Stimulated activated naive CD4-positive, alpha-beta T cell treated with Interleukin-2 at 50 U/mL for 16 hours (primary cell): ENCODE measurements around the gene GGT5.
A peak's percentile ranks its signal among the peaks of the same experiment; 100 is the strongest.
"Not testable (repeated sequence)": the region's sequence is repeated elsewhere in the genome, so short reads cannot be mapped to it uniquely, and the experiment has no call there.

Experiments
- DNase-seq: peaks from one replicate; lab custom pipeline; 2025; lab: John Stamatoyannopoulos, UW

Gene GGT5

GRCh38 chr22:24245030-24245431 is at the start of gene GGT5:
Gene GGT5 (minus strand): TSS chr22:24245082. CDS start chr22:24244725, 357 bp downstream.
- DNase-seq: not testable (repeated sequence)

- DNase-seq: not testable (repeated sequence)
Observed at GRCh38 chr22:24292202-24292830, 47.4 kb upstream of the GGT5 start.

GRCh38 chr22:24291515-24292201 is 46.8 kb upstream of the GGT5 start:
- DNase-seq: no peak

DNA sequence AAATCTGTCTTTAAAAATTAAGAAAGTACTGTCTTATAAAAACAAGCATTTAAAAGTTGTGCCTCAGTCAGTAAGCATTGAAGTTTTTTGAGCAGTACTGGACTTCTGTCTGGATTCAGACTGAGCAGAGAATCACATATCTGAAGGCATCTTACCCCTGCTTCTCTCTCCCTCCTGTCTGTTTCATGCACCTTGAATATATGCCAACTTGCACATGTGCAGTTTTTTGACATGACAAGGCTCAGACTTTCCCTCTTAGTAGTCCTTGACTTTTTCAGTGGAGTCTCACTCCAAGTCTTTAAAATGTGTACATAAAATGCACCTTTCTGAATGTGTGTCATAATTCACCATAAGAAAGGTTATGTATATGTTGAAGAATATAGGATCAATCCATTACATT is 45.6 kb upstream of the GGT5 start:
- DNase-seq: no peak

DNA sequence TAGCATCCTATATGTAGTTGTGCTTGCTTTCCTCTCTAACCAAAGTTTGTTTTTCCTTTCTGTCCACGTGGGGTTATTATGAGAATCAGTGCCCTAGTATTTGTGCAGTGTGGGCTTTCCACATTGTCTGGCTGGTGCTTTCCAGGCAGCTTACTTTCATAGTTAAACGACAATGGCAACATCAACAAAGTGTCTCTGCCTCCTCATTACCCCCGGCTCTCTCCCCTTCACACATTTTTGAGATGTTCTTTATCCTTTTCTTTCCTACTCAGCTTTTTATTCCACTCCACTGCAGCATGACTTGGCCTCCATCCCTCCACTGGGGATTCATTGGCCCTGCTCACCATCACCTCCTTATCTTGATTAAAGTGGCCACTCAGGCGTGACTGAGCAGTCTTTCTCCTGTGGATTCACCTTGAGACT is 44.9 kb upstream of the GGT5 start:
- no peak for DNase-seq

DNA sequence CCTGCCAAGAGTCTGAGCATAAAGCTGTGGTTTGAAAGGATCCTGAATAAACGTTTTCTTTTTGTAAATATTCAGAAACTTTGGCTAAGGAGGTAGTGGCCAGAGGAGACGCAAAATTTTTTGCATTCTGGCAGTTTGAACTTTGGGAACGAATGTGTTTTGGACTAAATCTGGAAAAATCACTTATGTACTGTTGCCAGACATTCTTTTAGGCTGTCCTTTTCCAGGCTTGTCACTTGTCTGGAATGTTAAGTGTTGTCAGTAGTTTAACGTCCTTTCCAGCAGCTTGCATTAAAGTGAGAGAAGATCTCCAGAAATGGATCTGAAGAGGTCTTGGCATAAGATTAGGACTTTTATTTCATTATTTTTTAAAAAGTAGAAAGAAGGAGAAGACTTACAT is 44.2 kb upstream of the GGT5 start:
- DNase-seq: no peak

- DNase-seq: not testable (repeated sequence)
Observed at GRCh38 chr22:24287801-24288200, 42.9 kb upstream of the GGT5 start.

DNA sequence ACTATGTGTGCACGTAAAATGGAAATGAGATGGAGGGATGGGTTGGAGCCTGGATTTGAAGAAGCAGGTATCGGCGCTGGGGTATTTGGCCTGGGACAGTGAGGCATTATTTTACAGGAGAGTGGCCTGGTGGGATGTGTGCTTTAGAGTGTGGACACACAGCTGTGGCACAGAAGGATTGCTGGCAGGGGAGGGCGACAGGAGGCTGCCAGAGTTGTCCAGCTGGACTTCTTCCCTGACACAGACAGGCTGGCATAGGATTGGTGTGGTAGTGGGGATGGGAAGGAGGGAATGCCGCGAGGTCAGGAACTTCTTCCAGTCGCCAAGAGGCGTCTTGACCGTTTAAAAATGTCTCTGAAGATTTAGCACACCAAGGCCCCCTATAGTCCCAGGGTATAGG is 42.3 kb upstream of the GGT5 start:
- not testable (repeated sequence) for DNase-seq

DNA sequence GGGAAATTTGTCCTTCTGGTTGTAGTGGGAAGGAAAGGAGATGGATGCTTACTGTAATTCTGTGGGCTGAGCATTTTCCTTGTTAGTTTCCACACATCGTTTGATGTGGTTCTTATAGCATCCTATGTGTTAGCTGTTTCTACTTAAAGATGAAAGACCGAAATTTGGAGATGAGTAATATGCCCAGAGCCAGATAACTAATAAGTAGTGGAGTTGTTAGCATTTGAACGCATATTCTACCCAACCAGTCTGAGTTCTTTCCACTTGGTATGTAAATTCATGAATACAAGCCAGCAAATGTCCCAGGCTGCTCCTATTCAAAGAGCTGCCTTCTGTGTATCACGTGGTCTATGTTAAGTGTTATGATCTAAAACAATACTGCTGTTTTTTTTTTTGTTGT is 40.4 kb upstream of the GGT5 start:
- peak; percentile 12 for DNase-seq

DNA sequence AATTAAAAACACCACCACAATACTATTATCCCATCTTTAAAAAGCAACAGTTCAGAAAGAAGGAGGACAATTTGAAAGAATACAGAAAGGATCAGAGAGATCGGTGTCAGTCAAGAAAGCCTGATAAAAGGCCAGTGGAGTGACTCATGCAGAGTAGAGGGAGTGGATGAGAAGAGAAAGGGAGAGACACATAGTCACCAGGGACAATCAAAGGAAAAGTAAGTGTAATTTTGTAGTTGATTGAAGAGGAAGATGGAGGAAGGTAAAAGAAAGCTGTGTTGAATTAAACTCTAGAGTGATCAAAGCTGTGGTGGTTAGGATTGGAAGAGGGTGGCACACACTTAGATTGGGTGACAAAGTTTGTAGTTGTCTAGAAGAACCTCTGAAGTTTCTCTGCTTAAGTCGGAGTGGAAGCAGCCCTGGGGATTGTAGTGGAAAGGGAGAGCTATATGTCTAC is 39.9 kb upstream of the GGT5 start:
- DNase-seq: no peak

DNA sequence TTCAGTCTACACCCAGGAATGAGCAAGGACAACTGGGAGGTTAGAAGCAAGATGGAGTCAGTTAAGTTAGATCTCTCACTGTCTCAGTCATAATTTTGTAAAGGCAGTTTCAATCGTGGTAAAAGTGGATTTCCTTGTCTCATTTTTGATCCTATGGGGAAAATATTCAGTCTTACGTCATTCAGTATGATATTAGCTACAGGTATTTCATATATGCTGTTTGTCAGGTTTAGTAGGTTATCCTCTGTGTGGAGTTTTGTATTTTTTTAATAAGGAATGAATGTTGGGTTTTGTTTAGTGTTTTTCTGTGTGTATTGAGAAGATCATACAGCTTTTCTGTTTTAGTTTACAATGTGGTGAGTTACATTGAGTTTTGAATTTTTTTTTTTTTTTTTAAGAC is 37.5 kb upstream of the GGT5 start:
- no peak for DNase-seq

DNA sequence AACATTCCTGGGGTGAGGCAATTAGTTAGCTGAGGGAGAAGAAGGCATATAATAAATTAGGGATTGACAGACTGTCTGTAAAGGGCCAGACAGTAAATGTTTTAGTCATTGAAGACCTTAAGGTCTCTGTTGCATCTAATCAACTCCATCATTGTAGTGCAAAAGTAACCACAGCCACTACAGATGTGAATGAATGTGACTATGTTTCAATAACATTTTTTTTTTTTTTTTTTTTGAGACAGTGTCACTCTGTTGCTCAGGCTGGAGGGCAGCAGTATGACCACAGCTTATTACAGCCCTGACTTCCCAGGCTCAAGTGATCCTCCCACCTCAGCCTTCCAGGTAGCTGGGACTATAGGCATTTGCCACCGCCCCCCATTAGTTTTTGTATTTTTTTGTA is 35.5 kb upstream of the GGT5 start:
- DNase-seq: not testable (repeated sequence)

GRCh38 chr22:24274696-24275405 is 30.0 kb upstream of the GGT5 start:
- DNase-seq: not testable (repeated sequence)

DNA sequence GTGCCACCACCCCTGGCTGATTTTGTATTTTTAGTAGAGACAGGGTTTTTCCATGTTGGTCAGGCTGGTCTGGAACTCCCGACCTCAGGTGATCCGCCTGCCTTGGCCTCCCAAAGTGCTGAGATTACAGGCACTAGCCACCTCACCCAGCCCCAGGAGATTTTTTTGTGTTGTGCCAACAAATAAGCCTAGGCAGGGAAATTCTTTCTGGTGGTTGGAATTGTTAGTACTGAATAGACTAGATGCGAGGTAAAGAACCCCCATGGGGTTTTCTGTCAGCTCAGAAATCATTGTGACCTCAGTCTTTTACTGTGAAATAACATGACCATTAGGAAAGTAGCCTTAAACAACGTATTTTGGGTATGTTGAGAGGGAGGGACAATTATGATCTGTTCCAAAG is 29.0 kb upstream of the GGT5 start:
- DNase-seq: not testable (repeated sequence)

DNA sequence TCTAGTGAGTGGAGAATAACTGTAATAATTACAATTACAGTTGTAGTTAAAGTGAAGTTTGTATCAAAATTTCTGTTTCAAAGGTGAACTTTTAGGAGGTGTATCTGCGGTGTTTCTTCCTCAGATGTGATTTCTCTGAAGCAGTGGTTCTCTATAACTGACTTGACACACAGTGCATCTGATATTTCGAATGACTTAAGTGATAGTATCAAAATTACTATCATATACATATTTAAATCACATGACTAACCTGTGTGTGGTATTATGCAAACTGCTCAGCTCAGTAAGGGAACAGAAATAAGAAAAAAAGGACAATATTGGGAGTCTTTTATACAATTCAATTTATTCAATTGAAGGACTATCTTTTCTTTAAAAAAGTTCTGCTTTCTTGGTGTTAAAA is 28.1 kb upstream of the GGT5 start:
- not testable (repeated sequence) for DNase-seq

DNA sequence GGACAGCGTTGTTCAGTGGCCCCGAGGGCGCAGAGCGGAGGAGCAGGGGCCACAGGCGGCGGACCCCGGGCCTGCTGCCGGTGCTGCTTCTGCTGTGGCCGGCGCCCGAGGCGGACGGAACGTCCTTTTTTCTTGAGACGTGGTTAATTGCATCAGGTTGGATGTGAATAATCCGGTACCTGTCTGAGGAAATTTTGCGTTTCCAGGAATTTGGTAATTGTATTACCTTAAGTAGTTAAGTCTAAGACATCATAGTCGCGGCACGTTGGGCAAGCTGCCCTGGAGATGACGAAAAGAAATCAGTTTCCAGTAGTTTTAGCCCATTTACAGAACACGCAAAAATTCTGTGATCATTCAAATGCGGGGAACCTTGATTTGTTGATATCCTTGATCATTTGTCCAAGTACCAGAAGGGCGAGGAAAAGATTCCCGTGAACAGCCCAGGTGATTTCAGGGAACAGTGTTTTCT is 26.5 kb upstream of the GGT5 start:
- DNase-seq: no peak

DNA sequence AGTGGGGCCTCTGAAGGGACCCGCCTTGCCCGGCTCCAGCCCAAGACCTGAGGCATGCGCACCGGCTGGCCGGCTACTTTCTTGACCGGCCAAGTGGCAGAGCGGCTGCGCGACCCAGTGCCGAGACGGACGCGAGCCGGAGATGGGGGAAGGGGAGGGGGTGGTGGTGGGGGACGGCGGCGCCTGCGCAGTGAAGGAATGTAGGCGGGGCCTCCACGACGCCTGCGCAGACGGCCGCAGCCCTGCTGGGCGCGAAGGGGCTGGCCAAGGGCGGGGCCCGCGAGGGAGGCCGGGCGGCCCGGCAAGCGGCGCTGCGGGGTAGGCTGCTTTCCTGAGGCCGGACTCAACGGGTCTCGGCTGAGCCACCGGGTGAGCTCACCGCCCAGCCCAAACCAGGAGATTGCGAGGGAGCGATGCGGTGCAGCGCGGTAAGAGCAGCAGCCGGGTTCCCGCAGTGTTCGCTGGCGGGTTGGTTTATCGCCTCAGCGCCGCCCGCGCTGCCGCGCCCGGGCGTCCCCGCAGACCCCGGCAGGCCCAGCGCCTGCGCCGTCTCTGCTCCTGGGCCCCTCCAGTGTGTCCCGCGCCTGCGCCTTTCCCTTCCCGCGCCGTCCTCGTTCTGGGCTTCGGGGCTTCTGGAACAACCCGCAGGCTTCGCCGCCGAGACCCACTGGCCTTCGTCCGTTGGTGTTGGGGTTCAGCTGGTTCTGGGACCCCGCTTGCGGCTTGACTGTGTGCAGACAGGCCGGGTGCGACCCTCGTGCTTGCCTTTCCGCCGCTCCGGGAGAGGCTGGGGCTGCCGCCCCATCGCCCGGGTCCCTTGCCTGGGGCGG is 25.9 kb upstream of the GGT5 start, which contains the start of gene SPECC1L:
Gene SPECC1L (plus strand): TSS at position 276 of the 830 bp plus-strand sequence. CDS start 31,401 bp downstream, outside the sequence.
- peak; percentile 82 for DNase-seq

GRCh38 chr22:24266495-24266894 is 21.6 kb upstream of the GGT5 start:
- not testable (repeated sequence) for DNase-seq

DNA sequence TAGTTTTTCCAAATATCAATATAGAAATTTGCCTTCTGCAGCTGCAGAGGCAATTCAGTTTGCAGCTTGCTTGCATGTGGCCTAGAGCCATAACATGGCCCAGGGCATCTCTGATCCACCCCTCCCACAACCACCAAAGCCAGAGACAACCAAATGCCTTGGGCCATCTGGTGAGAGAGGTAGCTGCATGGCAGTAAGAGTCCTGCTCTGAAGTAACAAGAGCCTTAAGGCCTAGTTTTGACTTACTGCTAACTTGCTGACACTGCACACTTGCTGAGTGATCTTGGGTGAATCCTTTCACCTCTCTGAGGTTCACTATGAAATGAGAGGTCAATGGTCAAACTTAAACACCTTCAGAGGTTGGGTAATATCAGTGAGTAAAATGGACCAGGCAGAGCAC is 20.9 kb upstream of the GGT5 start:
- no peak for DNase-seq

GRCh38 chr22:24264329-24264896 is 19.5 kb upstream of the GGT5 start:
- not testable (repeated sequence) for DNase-seq

DNA sequence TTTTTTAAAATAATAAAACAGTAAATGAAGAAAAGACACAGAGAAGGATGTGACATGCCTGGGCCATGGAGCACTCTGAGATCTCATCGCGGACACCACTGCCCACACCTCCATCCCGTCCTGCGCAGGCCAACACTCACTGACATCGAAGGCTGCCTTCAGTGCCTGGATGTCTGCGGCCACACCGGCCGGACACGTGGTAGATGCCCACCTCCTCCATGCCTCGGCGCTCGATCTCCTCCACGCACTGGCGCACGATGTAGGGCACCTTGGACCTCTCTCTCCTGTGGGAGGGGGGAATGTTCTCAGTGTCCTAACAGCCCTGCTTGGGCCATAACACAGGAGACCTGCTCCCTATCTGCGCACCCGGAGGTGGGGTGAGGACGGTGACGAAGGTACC is 18.6 kb upstream of the GGT5 start:
- DNase-seq: not testable (repeated sequence)
